T follicular helper cell (primary cell): ENCODE results near the gene DHX29.

ENCODE experiments used
- DNase-seq: peaks from one replicate; pipeline ENCODE4 v3.0.0-alpha.2; 2020; ENCODE audit warnings: low read depth

The DHX29 gene

DNA sequence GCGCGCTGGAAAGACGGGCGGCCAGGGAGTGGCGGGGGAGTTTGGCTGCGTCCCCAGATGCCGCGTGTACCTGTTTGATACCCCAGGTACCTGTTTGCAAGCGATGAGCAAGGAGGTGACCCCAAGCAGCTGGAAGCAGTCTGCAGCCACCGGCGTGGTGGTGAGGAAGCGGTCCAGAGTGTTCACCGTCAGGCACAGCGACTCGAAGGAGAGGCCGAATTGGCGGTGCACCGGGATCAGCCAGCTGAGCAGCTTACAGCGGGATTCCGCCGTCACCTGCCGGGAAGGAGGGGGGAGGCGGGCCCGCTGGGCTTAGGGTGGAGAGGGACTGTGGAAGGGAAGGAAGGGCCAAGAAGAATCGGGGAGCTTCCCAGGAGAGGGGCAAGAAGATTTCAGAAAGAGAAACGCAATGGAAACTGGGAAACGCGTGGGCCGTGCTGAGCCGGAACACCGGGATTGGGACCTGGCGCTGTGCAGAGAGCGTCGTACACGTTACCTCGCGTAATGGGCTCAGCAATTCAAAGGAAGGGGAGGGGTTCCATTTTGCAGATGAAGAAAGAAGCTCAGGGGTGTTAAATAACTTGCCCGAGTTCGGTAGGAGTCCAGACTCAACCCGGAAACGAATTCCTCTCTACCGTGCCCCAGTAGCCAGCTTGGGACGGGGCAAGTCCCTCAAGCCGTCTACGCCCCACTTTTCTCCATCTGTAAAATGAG is 75.1 kb downstream of the DHX29 start:
- no peak for DNase-seq

DNA sequence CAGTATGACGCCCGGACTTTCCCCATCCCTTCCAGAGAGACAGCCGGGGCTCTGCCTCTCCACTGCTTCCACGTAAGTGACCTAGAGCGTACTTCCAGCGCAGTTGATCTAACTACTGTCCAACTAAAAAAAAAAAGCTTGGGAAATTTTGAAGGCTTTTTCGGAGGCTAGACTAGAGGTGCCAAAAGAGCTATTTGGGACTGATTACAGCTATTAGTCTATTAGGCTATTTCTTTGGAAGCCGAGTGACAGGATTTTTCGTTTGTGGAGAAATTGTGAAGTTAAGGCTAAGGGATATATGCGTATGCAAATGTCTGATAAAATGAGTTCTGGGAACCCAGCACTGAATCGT is 75.6 kb downstream of the DHX29 start:
- DNase-seq = no peak

DNA sequence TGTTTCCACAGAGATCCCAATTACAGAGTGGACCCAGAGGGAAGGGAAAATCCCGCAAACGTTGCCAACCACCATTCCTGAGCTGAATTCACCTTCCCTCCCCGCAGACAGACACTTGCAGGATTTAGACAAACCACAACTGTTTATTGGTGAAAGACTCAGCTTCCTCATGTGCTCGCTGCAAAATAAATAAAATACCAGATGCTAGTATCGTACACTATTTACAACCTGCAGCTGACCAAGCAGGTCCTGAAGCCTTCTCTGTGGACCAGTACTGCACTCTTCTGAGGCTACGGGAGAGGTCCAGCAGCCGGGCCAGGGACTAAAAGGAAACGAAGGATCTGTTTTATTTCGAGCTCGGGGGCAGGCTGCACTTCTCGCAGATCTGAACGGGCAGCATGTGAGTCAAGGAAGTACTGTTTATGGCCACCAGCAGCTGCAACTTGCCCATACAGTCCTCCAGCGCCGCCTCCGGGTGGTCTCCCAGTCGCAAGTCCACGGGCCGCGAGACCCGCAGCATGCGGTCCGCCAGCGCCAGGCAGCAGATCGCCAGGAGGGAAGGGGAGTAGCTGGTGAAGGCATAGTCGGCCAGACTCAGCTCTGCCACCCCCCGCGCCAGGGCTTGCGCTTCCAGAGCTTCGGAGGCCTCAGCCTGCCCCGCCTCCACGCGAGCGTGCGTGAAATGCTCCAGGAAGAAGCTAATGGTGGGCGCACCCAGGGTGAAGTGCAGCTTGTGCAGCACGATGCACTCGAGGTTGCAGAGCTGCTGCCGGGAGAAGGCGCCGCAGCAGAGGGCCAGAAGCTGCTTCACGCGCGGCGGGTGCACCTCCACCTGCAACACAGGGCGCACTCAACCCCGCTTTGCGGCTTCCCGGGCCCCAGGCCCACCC is 76.2 kb downstream of the DHX29 start:
- DNase-seq = no peak

DNA sequence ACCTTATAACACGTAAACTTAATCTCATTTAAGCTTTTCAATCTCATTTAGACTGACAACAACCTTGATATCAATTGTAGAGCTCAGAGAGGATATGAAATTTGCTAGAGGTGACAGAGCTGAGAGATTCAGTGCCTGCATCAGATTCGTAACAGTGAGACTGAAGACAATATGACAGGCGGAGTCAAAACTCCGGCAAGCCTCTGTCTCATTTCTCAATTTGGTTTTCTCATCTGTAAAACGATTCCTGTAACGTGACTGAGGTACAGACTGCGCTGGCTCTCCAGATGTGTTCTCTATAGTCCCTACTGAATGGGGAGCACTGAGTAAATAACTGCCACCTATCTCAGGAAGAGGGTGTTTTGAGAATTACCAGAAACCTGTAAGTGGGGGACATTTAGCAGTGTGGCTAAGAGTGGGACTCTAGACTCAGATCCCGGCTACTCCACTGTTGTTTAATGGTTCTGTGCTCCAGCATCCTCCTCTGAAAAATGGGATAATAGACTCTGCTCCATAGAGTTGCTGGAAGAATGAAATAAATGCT is 77.3 kb downstream of the DHX29 start:
- no peak for DNase-seq

DNA sequence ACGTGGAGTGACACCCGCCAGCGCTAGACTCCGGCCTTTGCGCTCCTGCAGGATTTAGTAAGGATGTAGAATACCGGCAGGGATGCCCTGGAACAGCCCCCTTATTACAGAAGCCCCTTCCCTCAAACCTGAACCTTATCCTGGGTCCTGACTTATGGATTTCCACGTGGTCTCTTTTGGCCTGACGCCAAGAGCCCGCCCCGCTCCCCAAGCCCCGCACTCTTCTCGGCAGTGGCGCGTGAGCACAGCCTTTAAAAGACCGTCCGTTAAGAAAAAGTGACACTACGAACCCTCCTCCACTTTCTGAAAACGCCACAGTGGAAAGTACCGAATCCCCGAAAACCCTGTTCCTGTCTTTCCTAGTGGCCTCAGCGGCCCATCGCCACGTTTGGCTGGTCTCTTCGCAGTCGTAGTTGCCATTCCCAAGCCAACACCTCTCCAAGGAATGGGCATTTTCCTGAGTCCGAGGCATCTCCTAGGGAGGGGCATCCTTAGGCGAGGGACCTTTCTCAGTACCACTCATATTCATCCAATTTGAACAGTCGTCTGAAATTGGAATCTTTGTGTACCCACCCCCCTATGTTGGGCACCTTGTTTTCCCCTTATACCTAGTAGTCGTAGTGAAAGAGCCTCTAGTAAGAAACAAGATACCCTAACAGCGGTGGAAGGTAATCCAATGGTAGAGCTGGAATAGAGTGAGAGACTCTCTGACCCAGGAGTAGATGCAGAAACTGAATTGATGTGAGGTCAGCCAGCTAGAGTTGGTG is 79.6 kb downstream of the DHX29 start:
- DNase-seq = no peak

DNA sequence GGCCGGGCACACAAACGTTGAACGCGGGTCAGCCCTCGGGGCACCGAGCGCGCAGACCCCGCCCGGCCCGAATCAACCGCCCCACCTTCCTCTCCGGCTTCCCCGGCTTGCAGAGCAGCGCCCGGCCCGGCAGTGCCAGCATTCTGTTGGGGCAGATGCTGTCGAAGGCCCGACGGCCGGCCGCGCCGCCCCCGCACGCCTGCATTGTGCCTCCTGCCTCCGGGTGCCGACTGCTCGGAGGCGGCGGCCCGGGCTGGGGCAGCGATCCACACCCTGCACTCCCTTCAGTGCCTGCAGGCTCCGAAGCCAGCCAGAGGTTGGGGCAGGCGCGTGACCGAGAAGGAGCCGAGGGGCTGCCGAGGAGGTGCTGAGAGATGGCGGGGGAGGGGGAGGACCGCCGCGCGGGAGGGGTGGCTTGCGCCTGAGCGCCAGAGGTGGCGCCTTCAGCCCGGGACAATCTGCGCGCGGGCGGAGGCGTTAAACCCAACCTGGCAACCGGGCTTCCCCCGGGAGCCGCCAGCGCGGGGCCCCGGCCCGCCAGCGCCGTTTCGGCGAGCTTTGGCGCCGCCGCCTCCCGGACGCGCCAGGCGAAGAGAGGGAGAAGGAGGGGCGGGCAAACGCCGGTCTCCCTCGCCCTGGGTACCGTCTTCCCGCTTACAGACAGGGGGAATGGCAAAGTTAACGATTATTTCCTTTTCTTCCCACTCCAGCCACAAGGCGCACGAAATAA is 80.4 kb downstream of the DHX29 start, which contains the start of gene MCIDAS:
TSS of gene MCIDAS (minus strand) at position 382 of the 730 bp plus-strand sequence. CDS start at position 205, 177 bp downstream.
- DNase-seq = peak; percentile 29

DNA sequence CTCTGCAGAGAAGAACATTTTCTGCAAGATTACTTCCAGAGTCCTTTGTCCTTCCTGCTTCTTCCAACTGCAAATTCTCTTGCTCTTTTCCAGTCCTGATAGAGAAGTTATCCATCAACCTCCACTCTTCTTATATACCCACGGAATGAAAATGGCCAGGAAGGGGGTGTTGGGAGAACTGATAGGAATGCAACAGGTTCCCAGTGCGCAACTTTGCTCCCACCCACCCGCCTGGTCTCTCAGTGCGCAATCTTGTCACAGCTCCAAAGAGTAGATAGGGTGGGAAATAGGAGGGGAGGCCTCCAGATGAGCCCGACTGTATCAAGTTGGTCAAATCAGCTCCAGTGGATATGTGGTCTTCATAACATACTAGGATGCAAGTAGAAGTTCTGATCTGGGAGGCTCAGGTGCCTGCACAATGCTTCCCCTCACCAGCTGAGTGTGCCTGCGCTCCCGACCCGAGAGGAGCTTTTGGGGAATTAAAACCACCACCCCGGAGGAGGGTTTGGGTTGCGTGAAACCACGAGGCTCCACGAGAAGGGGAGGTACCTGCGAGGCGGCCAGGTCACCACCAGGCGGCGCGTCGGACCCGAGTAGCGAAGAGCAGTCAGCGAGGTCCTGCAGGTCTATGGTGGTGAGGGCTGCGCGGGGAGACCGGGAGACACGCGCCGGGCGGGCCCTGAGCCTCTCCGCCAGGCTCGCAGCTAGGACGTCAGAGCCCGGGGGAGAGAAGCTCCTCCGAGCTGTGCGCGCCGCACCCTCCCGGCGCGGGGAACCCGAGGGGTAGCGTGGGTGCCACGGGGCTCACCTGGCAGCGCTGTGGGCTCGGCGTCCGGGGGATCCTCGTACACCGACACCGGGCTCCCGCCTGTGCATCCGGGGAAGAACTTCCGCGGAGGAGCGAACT is 81.2 kb downstream of the DHX29 start:
- DNase-seq = no peak

DNA sequence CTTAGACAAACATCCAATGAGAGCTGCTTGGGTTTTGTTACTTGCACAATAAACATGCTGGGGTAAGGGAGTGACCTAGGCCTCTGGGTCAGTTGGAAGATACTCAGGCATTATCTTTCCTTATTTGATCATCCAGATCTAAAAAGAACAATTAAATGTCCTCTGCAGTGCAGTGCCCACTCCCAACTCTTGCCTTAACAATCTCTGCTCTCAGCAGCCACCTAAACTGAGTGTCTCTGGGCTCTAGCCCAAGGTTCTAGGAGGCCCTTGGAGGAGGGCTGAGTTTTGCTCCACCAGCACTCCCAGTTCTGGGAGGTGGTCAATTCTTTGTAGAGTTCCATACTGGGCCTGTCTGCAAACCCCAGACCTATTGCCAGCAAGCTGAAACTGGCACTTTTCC is 82.1 kb downstream of the DHX29 start:
- no peak for DNase-seq

DNA sequence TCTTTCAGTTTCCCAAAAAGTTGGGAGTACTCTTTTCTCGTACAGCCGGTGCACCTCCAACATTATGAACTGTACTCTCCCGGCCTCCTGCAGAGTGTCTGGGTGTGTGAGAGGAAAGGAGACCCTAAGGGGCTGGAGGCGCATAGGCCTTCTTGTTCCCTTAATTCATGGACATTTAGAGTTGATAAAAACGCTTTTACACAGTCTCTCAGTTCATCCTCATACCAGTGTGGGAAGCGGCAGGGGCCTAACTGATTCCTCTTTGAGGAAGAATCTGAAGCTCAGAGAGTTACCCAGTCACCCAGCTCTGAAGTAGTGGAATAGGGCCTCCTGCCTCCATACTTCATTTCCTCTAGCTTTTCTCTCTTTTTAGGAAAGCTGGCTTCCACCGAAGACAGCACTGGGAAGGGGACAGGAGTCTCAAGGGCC is 83.7 kb downstream of the DHX29 start:
- DNase-seq = no peak

DNA sequence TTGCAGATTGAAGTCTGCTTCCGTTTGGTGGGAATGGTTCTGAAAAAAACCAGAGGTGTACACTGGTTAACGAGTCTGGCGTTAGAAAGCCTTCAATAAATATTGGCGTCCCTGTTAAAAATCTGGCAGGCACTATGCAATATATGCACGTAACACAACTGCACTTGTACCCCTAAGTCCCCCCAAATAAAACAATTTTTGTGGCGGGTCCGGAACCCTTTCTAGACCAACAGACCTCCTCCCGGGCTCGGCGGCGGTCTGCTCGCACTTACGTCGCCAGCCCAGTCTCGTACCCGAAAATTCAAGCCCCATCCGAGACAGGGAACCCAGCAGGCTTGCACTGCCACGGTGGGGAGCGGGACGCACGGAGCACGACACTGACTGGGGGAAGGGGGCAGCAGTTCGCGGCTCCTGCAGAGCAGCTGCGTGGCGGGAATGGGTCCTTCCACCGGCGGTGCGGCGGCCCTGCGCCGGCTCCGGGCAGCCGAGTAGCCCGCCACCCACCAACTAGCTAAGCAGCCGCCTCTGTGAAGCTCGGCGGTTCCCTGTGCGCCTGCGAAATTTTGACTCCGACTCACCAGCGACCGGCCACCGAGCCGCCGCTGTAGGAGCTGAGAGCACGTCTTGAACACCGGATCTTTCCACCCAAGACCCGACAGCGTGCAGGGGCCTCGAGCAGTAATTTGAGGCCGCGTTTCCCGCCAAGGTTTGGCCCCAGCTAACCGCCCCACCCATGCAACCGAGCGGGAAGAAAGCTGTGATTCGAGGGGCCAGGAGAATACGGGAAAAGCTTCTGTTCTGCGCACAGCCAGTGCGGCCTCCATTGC is 84.3 kb downstream of the DHX29 start:
- no peak for DNase-seq

DNA sequence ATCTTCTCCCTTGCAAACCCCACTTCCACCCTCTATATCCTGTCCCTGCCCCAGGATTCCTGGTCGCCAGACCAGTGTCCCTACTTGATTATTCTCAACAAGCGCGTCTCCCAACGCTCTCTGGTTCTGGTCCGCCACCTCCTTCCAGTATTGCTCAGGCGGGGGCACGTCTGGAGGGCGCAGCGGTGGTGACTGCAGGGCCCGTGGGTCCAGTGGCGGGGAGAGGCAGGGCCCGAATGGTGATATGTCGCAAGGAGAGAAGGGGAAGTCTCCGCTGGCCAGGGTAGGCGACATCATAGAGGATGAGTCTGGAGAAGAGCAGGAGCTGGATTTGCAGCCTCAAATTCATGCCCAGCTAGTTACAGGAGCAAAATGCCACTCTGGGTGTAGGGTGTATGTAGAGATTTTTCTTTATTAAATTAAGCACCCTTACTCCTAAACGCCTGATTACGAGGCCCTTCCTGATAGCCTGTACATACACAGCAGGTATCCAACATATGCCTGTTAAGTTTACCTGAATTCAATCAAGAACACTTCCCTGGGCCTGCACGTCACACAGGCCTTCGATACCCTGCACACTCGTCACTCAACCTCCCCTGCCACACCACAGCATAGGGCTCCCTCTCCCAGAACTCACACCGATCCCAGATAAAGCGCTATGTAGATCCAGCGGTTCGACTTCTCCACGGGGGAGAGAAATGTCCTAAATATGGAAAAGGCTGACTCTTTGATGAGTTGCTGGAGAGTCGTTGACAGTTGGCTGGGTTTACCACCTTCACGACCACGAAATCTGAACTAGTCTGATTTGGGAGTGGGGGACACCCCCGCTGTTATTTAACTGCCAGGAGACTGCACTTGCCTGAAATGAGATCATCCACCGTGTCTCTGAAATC is 85.2 kb downstream of the DHX29 start:
- DNase-seq = no peak

DNA sequence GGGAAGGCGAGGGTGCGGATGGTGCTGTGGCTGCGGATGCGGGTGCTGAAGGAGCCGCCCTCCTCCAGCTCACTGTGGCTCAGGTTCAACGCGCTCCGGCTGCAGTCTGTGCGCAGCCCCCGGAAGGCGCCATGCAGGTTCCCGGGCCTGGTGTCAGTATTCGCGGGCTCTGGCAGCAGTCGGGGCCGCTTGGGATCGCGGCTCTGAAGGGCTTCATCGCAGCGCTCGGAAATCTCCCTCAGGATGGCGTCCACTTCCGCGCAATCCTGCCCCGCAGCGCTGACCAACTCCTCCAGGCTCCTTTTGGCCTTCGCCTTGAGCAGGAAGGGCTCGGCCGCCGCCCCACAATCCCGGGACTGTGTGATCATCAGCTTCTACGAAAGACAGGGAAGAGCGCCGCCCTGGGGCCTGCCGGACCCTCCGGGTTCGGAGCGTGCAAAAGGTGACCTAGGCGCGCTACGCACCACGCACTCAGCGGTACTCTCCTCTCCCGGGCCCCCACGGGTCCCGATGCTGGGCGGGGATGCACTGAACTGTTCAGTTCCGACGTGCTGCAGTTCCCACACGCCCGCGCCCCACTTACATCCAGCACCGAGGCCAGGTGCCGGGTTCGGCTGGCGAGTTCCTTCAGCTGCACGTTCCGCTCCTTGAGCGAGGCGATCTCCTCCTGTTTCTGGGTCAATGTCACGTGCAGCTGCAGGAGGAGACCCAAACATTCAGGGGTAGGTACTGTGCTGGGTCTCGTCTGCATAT is 86.9 kb downstream of the DHX29 start:
- DNase-seq = no peak

DNA sequence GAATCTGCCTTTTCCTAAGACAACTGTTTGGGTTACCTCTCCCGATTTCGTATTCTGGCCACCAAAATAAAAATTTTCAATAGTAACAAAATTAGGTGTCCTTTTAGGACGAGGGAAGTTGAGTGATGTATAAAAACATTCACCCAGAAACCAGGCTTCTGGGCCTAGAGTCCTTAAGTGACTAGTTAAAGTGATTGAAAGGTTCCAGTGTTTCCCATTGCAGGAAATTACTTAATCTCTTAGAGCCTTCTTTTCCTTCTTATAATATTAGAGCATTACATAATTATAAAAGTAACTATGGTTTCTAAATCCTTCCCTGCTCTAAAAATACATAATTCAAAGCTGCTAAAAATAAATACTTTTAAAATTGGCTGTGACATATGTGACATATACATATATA is 87.7 kb downstream of the DHX29 start:
- no peak for DNase-seq

DNA sequence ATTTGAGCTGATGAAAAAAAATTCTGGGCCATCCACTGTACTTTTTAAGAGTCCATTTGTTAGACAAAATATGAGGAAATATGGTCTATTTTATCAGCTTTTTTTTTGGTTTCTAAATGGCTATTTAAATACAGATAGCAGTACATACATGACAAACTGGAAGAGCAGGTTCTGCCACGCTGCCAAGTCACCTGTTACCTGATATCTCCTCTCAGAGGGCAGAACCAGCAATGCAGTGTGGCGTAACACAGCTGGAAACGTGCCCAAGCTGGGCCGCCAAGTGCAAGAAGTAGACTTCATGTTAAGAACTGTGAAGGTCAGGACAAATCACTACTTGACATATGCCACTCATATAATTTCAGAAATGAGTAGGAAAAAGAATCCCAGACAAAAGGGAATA is 88.5 kb downstream of the DHX29 start:
- no peak for DNase-seq

DNA sequence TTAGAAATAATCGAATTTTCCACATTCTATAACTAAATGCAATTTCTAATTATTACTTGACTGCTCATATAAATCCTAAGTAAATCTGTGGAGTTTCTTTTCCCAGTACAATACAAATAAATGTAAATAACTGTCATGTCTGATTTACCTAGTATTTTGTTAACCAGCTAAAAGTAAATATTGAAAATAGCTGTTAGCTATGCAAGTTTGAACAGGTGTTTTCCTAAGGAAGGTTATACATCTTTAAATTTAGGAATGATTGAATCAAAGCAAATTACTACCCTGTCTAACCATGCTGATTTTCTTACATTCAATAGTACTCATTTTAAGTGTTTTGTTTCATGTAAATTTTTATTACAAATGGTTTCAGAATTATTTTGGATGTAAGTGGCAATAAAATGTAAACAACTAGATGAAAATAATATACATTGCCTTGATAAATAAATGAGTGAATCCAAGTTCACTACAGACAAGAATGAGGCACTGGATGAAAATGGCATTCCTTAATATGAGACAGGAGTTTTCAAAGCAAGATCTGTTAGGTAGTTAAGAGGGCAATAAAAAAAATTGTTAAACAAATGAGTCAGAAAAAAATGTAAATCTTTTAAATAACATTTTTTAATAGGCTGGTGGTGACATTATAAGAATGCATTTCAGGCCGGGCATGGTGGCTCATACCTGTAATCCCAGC is 96.2 kb downstream of the DHX29 start:
- DNase-seq = no peak
